Uterus (tissue), 4 donors: ENCODE results near the gene ACVR2A. TPM values are rescaled to one million over a fixed set of nuclear protein-coding genes. Genes with fewer than 3 reads are reported as not detected.

Experiments
- DNase-seq, 2 donors: peaks; one replicate each; pipeline ENCODE4 v3.0.0-alpha.2; 2019 to 2020
- H3K27ac ChIP-seq, 2 donors: fragments of 200-600 bp; sonication (generic); 1 replicate in 1 of 2; 2 replicates in 1 of 2; pipeline ENCODE4 v1.5.1; 2016 to 2018
- H3K27me3 ChIP-seq, 2 donors: fragments of 200-600 bp; sonication (generic); one replicate each; pipeline ENCODE4 v1.5.1; 2018 to 2019; ENCODE audit warnings: control low read depth in 1 of 2
- H3K36me3 ChIP-seq, 2 donors: fragments of 200-600 bp; sonication (generic); one replicate each; pipeline ENCODE4 v1.5.1; 2019; ENCODE audit warnings: control low read depth in 1 of 2
- H3K4me1 ChIP-seq, 2 donors: fragments of 200-600 bp; sonication (generic); one replicate each; pipeline ENCODE4 v1.5.1; 2018 to 2019; ENCODE audit warnings: control low read depth in 1 of 2
- H3K4me3 ChIP-seq, 2 donors: fragments of 200-600 bp; sonication (generic); 1 replicate in 1 of 2; 2 replicates in 1 of 2; pipeline ENCODE4 v1.5.1; 2018 to 2019; ENCODE audit warnings: mild to moderate bottlenecking in 1 of 2
- H3K9me3 ChIP-seq, 2 donors: fragments of 200-600 bp; sonication (generic); one replicate each; pipeline ENCODE4 v1.5.1; 2019; ENCODE audit warnings: control low read depth in 1 of 2
- POLR2A ChIP-seq, 2 donors: fragments of 450-650 bp; IDR thresholded peaks; one replicate each; pipeline ENCODE4 v1.6.1; 2016; ENCODE audit warnings: antibody characterized with exemption in 2 of 2, mild to moderate bottlenecking in 1 of 2, moderate library complexity in 1 of 2
- intact Hi-C: fragments of 100-400 bp; cut with DNase I; formaldehyde crosslinking; loops from one replicate; pipeline ENCODE4 v1.15.1; 2023; ENCODE audit warnings: low total_unique reads
- total RNA-seq, 4 donors: library from RNA; depleted of rRNA in 3 of 4; stranded (reverse); fragments of >200 nt in 3 of 4; gene quantifications; one replicate each; pipeline versions ENCODE4 v1.1.0 to v1.2.4, GENCODE V29; 2014 to 2023
- TF ChIP-seq, protein P1 (sequence below), 4 experiments: fragments of 200-600 bp in 2 of 4; fragments of 450-650 bp in 2 of 4; sonication (generic) in 2 of 4; IDR thresholded peaks; one replicate each; pipeline ENCODE4 v1.5.1; 2016 to 2019; ENCODE audit warnings: antibody characterized with exemption in 4 of 4, mild to moderate bottlenecking in 2 of 4, moderate library complexity in 1 of 4
- donor health status: DM: yes; HTN: yes; CAD: no.

Gene ACVR2A
- total RNA-seq, 4 donors from 2014 or later: 35.0 to 67.5 (median 56.2) TPM

DNA sequence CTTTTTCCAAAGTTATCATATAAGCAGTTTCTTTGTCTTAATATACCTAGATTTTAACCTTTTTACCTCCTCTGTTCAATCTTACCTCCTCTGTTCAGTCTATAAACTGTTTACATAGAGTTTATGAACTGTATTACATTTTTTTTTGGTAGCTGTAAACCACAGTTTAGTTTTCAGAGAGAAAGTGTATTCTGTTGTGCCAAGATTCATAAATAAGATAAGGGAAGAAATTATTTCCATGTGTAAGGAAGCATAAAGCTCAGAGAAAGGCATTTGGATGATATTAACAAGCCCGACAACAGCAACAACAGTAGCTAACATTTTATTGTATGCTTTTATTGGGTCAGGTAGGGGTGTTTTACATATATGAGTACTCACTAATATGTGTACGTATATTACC lies 71.2 kb downstream of the ACVR2A start:
- no peak for DNase-seq
- Histone ChIP-seq H3K4me3 (no peak overlapping the region), H3K4me1 (no peaks in the 10 kb centered on the region), H3K27me3 (no peaks in the 10 kb centered on the region), H3K27ac (no peak overlapping the region), H3K9me3 (no peaks in the 10 kb centered on the region), H3K36me3 (no peaks in the 10 kb centered on the region)
- intact Hi-C loops: no loop called here
- TF ChIP-seq, protein P1, sequence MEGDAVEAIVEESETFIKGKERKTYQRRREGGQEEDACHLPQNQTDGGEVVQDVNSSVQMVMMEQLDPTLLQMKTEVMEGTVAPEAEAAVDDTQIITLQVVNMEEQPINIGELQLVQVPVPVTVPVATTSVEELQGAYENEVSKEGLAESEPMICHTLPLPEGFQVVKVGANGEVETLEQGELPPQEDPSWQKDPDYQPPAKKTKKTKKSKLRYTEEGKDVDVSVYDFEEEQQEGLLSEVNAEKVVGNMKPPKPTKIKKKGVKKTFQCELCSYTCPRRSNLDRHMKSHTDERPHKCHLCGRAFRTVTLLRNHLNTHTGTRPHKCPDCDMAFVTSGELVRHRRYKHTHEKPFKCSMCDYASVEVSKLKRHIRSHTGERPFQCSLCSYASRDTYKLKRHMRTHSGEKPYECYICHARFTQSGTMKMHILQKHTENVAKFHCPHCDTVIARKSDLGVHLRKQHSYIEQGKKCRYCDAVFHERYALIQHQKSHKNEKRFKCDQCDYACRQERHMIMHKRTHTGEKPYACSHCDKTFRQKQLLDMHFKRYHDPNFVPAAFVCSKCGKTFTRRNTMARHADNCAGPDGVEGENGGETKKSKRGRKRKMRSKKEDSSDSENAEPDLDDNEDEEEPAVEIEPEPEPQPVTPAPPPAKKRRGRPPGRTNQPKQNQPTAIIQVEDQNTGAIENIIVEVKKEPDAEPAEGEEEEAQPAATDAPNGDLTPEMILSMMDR (IDR thresholded peaks at IDR 0.05): no peak
- TF ChIP-seq POLR2A (IDR thresholded peaks at IDR 0.05): no peak

DNA sequence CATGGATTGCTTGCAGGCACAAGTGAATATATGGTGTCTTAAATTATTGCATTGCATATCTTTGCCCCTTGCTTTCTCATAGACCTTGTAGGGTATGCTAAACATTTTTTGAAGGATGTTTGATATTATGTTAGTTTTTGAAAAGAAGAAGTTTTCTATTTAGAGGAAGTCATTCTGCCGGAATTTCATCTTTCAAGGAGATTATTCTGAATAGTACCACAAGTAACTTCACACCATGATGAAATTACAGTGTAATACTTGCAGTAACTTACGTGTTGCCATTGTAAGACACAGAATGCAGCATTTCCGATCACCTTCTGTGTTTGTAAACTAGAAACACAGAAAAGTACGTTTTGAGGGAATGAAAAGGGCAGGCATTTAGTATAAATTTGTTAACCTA lies 71.9 kb downstream of the ACVR2A start:
- TF ChIP-seq, protein P1 (IDR thresholded peaks at IDR 0.05): no peak
- no peak for TF ChIP-seq POLR2A (IDR thresholded peaks at IDR 0.05)
- Histone ChIP-seq H3K36me3 (no peaks in the 10 kb centered on the region), H3K27ac (no peak overlapping the region), H3K27me3 (no peaks in the 10 kb centered on the region), H3K9me3 (no peaks in the 10 kb centered on the region), H3K4me1 (no peaks in the 10 kb centered on the region), H3K4me3 (no peak overlapping the region)
- no peak for DNase-seq
- intact Hi-C loops: no loop called here

DNA sequence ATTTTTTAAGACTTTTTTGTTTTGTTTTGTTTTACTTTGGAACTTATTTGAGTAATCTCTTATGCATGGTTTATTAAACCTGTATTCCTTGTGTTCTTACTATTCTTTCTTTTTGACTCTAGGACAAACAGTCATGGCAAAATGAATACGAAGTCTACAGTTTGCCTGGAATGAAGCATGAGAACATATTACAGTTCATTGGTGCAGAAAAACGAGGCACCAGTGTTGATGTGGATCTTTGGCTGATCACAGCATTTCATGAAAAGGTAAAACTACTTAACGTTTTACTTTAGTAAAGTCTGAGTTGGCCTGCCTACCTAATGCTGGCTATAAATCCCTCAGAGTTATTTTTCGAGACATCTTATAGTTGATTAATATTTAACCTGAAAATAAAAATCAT lies 72.3 kb downstream of the ACVR2A start:
- TF ChIP-seq, protein P1 (IDR thresholded peaks at IDR 0.05): no peak
- TF ChIP-seq POLR2A (IDR thresholded peaks at IDR 0.05): no peak
- intact Hi-C loops: no loop called here

DNA sequence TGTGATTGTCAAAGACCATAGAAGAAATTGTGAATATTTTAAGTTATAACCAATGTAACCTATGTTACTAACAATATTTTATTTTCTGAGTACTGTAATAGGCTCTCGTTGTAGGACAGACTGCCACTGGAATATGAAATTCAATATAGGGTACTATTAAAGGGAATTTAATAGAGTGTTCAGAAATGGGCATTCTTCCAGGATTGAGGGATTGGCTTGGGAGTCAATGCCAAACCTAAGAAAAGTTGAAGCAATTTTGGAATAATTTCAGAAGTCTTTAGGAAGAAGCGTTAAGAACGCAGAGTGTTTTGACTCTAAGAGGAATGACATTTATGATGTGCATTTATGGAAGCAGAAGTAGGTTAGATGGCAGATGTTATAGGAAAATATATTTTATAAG lies 79.0 kb downstream of the ACVR2A start:
- H3K9me3 ChIP-seq: no peaks in the 10 kb centered on the region

More for the DNA sequence above, 72.3 kb downstream of the ACVR2A start:
- Histone ChIP-seq H3K4me1 (no peaks in the 10 kb centered on the region), H3K9me3 (no peaks in the 10 kb centered on the region), H3K27ac (no peak overlapping the region), H3K36me3 (no peaks in the 10 kb centered on the region), H3K4me3 (no peak overlapping the region), H3K27me3 (no peaks in the 10 kb centered on the region)
- no peak for DNase-seq

DNA sequence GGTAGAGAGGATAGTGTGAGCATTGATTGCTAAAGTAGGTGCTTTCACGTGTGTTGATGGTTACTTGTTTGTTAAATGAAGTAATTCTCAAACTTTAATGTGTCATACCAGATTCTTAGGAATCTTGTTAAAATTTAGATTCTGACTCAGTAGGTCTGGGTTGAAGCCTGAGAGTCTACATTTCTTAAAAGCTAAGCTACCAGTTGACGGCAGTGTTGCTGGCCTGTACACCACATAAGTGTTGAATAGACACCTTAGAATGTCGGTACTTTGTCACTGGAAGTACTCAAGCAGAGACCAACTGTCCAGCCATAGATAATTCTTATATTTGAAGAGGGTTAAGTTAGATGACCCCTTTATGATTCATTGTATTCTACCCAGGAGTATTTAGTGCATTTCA lies 79.8 kb downstream of the ACVR2A start:
- no peak for DNase-seq
- Histone ChIP-seq H3K4me3 (no peak overlapping the region), H3K36me3 (no peaks in the 10 kb centered on the region), H3K27me3 (no peaks in the 10 kb centered on the region), H3K9me3 (no peaks in the 10 kb centered on the region), H3K27ac (no peak overlapping the region), H3K4me1 (no peaks in the 10 kb centered on the region)
- TF ChIP-seq, protein P1 (IDR thresholded peaks at IDR 0.05): no peak
- TF ChIP-seq POLR2A (IDR thresholded peaks at IDR 0.05): no peak
- intact Hi-C loops: no loop called here

More for the DNA sequence above, 79.0 kb downstream of the ACVR2A start:
- Histone ChIP-seq H3K27ac (no peak overlapping the region), H3K36me3 (no peaks in the 10 kb centered on the region), H3K4me3 (no peak overlapping the region), H3K27me3 (no peaks in the 10 kb centered on the region), H3K4me1 (no peaks in the 10 kb centered on the region)
- DNase-seq: no peak
- TF ChIP-seq, protein P1 (IDR thresholded peaks at IDR 0.05): no peak
- no peak for TF ChIP-seq POLR2A (IDR thresholded peaks at IDR 0.05)
- intact Hi-C loops: no loop called here
